HG02885 (cell line): ENCODE results near the gene SPOCK1.

Source experiments
- ATAC-seq: cut with Tn5 transposase; IDR thresholded peaks from one replicate; pipeline ENCODE4 v1.9.1; 2021; ENCODE audit warnings: mild to moderate bottlenecking; ENCODE audit not compliant: unreplicated experiment, poor library complexity

SPOCK1 gene

GRCh38 chr5:137342764-137343163, 156.4 kb downstream of the SPOCK1 start:
- ATAC-seq = no peak

- no peak for ATAC-seq
These were observed 157.3 kb downstream of the SPOCK1 start for GRCh38 chr5:137341831-137342230.

GRCh38 chr5:137340881-137341280, 158.2 kb downstream of the SPOCK1 start:
- ATAC-seq = no peak

- no peak for ATAC-seq
These were observed 162.5 kb downstream of the SPOCK1 start for GRCh38 chr5:137336565-137337120.

- no peak for ATAC-seq
These were observed 163.0 kb downstream of the SPOCK1 start for GRCh38 chr5:137336161-137336560.

GRCh38 chr5:137335493-137335892, 163.6 kb downstream of the SPOCK1 start:
- ATAC-seq = no peak

- no peak for ATAC-seq
These were observed 165.2 kb downstream of the SPOCK1 start for GRCh38 chr5:137333928-137334327.

- no peak for ATAC-seq
These were observed 165.7 kb downstream of the SPOCK1 start for GRCh38 chr5:137333475-137333874.

- ATAC-seq = no peak
These were observed 166.8 kb downstream of the SPOCK1 start for GRCh38 chr5:137332296-137332695.

GRCh38 chr5:137329586-137330296, 169.4 kb downstream of the SPOCK1 start:
- ATAC-seq = no peak

- ATAC-seq = no peak
These were observed 170.1 kb downstream of the SPOCK1 start for GRCh38 chr5:137328991-137329390.

- ATAC-seq = no peak
These were observed 170.7 kb downstream of the SPOCK1 start for GRCh38 chr5:137328463-137328862.

GRCh38 chr5:137325721-137326120, 173.4 kb downstream of the SPOCK1 start:
- no peak for ATAC-seq

- ATAC-seq = peak; percentile 47
These were observed 178.8 kb downstream of the SPOCK1 start for GRCh38 chr5:137320056-137321045.

- ATAC-seq = no peak
These were observed 181.1 kb downstream of the SPOCK1 start for GRCh38 chr5:137318027-137318426.

- ATAC-seq = no peak
These were observed 182.8 kb downstream of the SPOCK1 start for GRCh38 chr5:137316346-137316736.

- ATAC-seq = no peak
These were observed 183.4 kb downstream of the SPOCK1 start for GRCh38 chr5:137315534-137316345.

- no peak for ATAC-seq
These were observed 184.0 kb downstream of the SPOCK1 start for GRCh38 chr5:137315109-137315508.

- ATAC-seq = no peak
These were observed 185.5 kb downstream of the SPOCK1 start for GRCh38 chr5:137313526-137314175.

- no peak for ATAC-seq
These were observed 187.1 kb downstream of the SPOCK1 start for GRCh38 chr5:137312011-137312410.
